Fibroblast of lung (primary cell): ENCODE data around the gene CCDC82. TPM values are rescaled to one million over a fixed set of nuclear protein-coding genes. Genes with fewer than 3 reads are reported as not detected.
A peak's percentile ranks its signal among the peaks of the same experiment; 100 is the strongest.

Experiments used
- DNase-seq, 2 donors: peaks; one replicate each; pipeline versions ENCODE4 v3.0.0 to v3.0.0-alpha.2; 2010; ENCODE audit warnings: low read depth in 2 of 2
- H2AFZ ChIP-seq: 2 replicates; pipeline ENCODE4 v1.5.1; 2012; ENCODE audit warnings: low read length, control low read depth, inconsistent platforms
- H3K27ac ChIP-seq: 2 replicates; pipeline ENCODE4 v1.5.1; 2011; ENCODE audit warnings: low read length, control low read depth; ENCODE audit not compliant: insufficient read depth
- H3K27me3 ChIP-seq: 2 replicates; pipeline ENCODE4 v1.5.1; 2011; ENCODE audit warnings: mild to moderate bottlenecking, low read length; ENCODE audit not compliant: control insufficient read depth, insufficient read depth
- H3K36me3 ChIP-seq: 2 replicates; pipeline ENCODE4 v1.5.1; 2011; ENCODE audit warnings: low read length; ENCODE audit not compliant: control insufficient read depth, insufficient read depth
- H3K4me1 ChIP-seq: 2 replicates; pipeline ENCODE4 v1.5.1; 2011; ENCODE audit warnings: low read length; ENCODE audit not compliant: control insufficient read depth, insufficient read depth; ENCODE audit errors: extremely low read depth
- H3K4me2 ChIP-seq: 2 replicates; pipeline ENCODE4 v1.5.1; 2011; ENCODE audit warnings: low read length, control low read depth; ENCODE audit not compliant: insufficient read depth; ENCODE audit errors: extremely low read depth
- H3K4me3 ChIP-seq, 4 experiments: fragments of 200-600 bp in 1 of 4; sonication (generic) in 1 of 4; replicated peaks in 1 of 4; 2 replicates each; pipeline ENCODE4 v1.5.1; 2011 to 2016; ENCODE audit warnings: low read length in 4 of 4, low read depth in 3 of 4, mild to moderate bottlenecking in 3 of 4, control low read depth in 2 of 4, inconsistent platforms in 1 of 4, mixed read lengths in 1 of 4; ENCODE audit not compliant: insufficient read depth in 1 of 4; ENCODE audit errors: control extremely low read depth in 1 of 4
- H3K79me2 ChIP-seq: 2 replicates; pipeline ENCODE4 v1.5.1; 2012; ENCODE audit warnings: mild to moderate bottlenecking, low read length, inconsistent platforms; ENCODE audit not compliant: control insufficient read depth, insufficient read depth
- H3K9ac ChIP-seq: 2 replicates; pipeline ENCODE4 v1.5.1; 2011; ENCODE audit warnings: mild to moderate bottlenecking, low read length, control low read depth; ENCODE audit not compliant: insufficient read depth
- H3K9me3 ChIP-seq: 2 replicates; pipeline ENCODE4 v1.5.1; 2012; ENCODE audit warnings: low read depth, low read length; ENCODE audit not compliant: control insufficient read depth, insufficient read depth
- H4K20me1 ChIP-seq: 2 replicates; pipeline ENCODE4 v1.5.1; 2011; ENCODE audit warnings: low read length; ENCODE audit not compliant: control insufficient read depth, insufficient read depth; ENCODE audit errors: extremely low read depth
- EZH2 ChIP-seq: IDR thresholded peaks from 2 replicates; pipeline ENCODE4 v1.5.1; 2012; ENCODE audit warnings: low read length, control low read depth, mild to moderate bottlenecking; ENCODE audit errors: missing control alignments
- polyA plus RNA-seq, 2 donors: library from polyadenylated mRNA; depleted of rRNA in 1 of 2; stranded (reverse) in 1 of 2; unstranded in 1 of 2; fragments of >200 nt; gene quantifications; 2 replicates each; pipeline ENCODE4 v1.2.1, GENCODE V29; 2011 to 2012; ENCODE audit warnings: missing spikeins in 1 of 2
- total RNA-seq: library from RNA; depleted of rRNA; stranded (reverse); fragments of >200 nt; gene quantifications from 2 replicates; pipeline ENCODE4 v1.2.1, GENCODE V29; 2014
- TF ChIP-seq, protein P1 (sequence below), 2 donors: IDR thresholded peaks in 1 of 2; conservative IDR thresholded peaks in 1 of 2; 1 replicate in 1 of 2; 2 replicates in 1 of 2; pipeline ENCODE4 v1.5.1; 2011 to 2012; ENCODE audit warnings: low read length in 2 of 2, control low read depth in 1 of 2, inconsistent platforms in 1 of 2, low read depth in 1 of 2, mild to moderate bottlenecking in 1 of 2

The CCDC82 gene
- total and polyA plus RNA-seq, 2 donors (not counting 1 experiment from before 2014, with no cell fraction given) = 14.2 to 19.5 TPM

DNA sequence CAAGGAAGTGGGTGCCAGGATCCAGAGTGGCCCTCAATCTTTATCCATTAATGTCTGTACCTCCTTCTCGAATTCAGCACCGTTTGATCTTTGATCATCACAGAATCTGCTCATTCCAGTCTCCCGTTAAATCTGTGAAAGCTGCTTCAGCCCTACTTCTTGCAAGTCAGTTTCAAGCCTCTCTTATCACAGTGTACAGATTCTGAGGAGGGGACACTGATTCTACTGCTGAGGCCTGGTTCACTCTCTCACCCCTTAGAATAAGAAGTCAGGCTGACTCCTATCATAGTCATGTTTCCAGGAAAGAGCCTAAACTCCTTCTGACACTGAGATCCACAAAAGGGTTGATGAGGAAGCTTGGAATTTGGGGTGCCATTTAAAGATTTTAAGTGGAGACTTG lies 85.7 kb downstream of the CCDC82 start:
- Histone ChIP-seq H4K20me1 (no peaks in the 10 kb centered on the region), H3K36me3 (no peaks in the 10 kb centered on the region), H3K9me3 (no peaks in the 10 kb centered on the region), H3K27me3 (no peaks in the 10 kb centered on the region), H3K4me2 (peak overlapping the region; percentile 66), H3K9ac (no peak overlapping the region), H2AFZ (no peak overlapping the region), H3K4me3 (no peak overlapping the region), H3K27ac (peak overlapping the region; percentile 56), H3K4me1 (peaks cover 31% of the 10 kb centered on the region), H3K79me2 (peaks cover 54% of the 10 kb centered on the region)
- TF ChIP-seq EZH2 = no peak
- TF ChIP-seq, protein P1, sequence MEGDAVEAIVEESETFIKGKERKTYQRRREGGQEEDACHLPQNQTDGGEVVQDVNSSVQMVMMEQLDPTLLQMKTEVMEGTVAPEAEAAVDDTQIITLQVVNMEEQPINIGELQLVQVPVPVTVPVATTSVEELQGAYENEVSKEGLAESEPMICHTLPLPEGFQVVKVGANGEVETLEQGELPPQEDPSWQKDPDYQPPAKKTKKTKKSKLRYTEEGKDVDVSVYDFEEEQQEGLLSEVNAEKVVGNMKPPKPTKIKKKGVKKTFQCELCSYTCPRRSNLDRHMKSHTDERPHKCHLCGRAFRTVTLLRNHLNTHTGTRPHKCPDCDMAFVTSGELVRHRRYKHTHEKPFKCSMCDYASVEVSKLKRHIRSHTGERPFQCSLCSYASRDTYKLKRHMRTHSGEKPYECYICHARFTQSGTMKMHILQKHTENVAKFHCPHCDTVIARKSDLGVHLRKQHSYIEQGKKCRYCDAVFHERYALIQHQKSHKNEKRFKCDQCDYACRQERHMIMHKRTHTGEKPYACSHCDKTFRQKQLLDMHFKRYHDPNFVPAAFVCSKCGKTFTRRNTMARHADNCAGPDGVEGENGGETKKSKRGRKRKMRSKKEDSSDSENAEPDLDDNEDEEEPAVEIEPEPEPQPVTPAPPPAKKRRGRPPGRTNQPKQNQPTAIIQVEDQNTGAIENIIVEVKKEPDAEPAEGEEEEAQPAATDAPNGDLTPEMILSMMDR (conservative IDR thresholded peaks at IDR 0.05 in 1 of 2, IDR thresholded peaks at IDR 0.05 in 1 of 2; ENCODE audit: low read depth in 1 of 2, low read length in 2 of 2) = no peak
- no peak for DNase-seq

DNA sequence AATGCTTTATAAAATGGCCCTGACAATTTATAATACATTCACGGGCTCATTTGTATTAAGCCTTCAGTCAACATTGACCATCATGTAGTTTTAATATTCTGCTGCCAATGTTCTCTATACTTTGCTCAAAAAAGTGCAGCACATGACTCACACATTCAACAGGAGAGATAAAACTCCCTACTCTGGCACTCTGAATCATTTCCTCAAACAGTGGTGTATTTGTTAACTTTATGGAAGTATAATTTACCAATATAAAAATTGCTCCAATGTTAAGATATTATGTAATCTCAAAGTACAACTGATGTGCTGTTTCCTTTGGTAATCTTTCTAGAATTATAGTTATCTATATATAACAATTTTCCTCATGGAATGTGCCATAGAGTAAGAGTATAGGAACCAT lies 86.6 kb downstream of the CCDC82 start:
- Histone ChIP-seq H3K27ac (peak overlapping the region; percentile 56), H4K20me1 (no peaks in the 10 kb centered on the region), H3K36me3 (no peaks in the 10 kb centered on the region), H3K9ac (no peak overlapping the region), H3K4me3 (no peak overlapping the region), H3K4me1 (peaks cover 26% of the 10 kb centered on the region), H3K79me2 (peaks cover 51% of the 10 kb centered on the region), H3K9me3 (no peaks in the 10 kb centered on the region), H3K27me3 (no peaks in the 10 kb centered on the region), H3K4me2 (no peak overlapping the region), H2AFZ (no peak overlapping the region)
- peak; percentile 74 to 82 for DNase-seq
- TF ChIP-seq, protein P1 (conservative IDR thresholded peaks at IDR 0.05 in 1 of 2, IDR thresholded peaks at IDR 0.05 in 1 of 2; ENCODE audit: low read depth in 1 of 2, low read length in 2 of 2) = no peak
- no peak for TF ChIP-seq EZH2

Other genes with a start within 250 kb of the CCDC82 start
- gene MAML2, start 46.7 kb downstream of the CCDC82 start, total RNA-seq = 9.8 and 13.0 TPM in 2 replicates
- 16.0 and 19.0 TPM in 2 replicates for gene MAML2, start 46.7 kb downstream of the CCDC82 start, polyA plus RNA-seq
- gene JRKL, start 101 bp upstream of the CCDC82 start, total RNA-seq = 15.4 and 18.5 TPM in 2 replicates
- 9.4 and 15.0 TPM in 2 replicates for gene JRKL, start 101 bp upstream of the CCDC82 start, polyA plus RNA-seq